ENCODE measurements around the gene NAT16.

- TF ChIP-seq CTCF (IDR thresholded peaks at IDR 0.05; ENCODE audit: low read depth, low read length) = no peak
- no peak for TF ChIP-seq EZH2phosphoT487 (IDR thresholded peaks at IDR 0.05; ENCODE audit: low read depth)
These were observed 28.0 kb downstream of the NAT16 start for GRCh38 chr7:101151908-101152651.

Data from OCI-LY3 (cell line).